ENCODE data around the gene DYNC1H1. TPM values are rescaled to one million over a fixed set of nuclear protein-coding genes. Genes with fewer than 3 reads are reported as not detected.

DYNC1H1 gene
- total and polyA plus RNA-seq, 10 donors = 65.9 to 446 (median 351) TPM

GRCh38 chr14:102034301-102034700, 69.9 kb downstream of the DYNC1H1 start:
- intact Hi-C loops (cut with DNase I; ENCODE audit: low total_unique reads) = no loop called here
- no peak for TF ChIP-seq CTCF (IDR thresholded peaks at IDR 0.05 in 8 of 11, conservative IDR thresholded peaks at IDR 0.05 in 3 of 11)
- peaks cover 23 to 100% (median 100%) of the 10 kb centered on the region in 6 donors for H3K36me3 ChIP-seq
- no peaks in the 10 kb centered on the region for H3K27me3 ChIP-seq (replicated peaks in 1 of 7)
- WGBS, 5 donors = 92 to 97% (median 95%) methylated on average over 11 of the region's 11 CpGs
- H3K27ac ChIP-seq = no peak overlapping the region
- DNase-seq = no peak
- no peak overlapping the region for H3K4me3 ChIP-seq
- no peaks in the 10 kb centered on the region for H3K4me1 ChIP-seq
- no peaks in the 10 kb centered on the region for H3K9me3 ChIP-seq

DNA sequence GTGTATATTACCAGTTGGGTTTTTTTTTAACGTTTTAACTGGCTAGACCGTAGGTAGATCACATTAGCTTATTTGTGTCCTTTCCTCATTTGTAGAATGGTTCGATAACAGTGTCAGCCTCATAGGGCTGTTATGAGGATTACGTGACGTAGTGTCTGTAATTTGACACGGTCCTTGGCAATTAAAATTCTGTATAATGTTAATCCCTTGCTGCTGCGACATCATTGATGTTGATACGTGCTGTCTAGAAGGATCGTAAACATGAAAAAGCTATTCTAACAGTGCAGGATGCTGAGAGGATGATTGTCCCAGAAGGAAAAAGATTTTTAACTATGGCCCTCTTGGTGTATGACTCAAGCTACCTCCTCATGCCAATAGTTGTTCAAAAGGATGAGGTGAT, 71.5 kb downstream of the DYNC1H1 start:
- Histone ChIP-seq H3K9me3 (no peaks in the 10 kb centered on the region), H3K4me1 (no peaks in the 10 kb centered on the region), H3K27me3 (replicated peaks in 1 of 7) (no peaks in the 10 kb centered on the region), H3K36me3 (peaks cover 20 to 100% (median 100%) of the 10 kb centered on the region in 6 donors), H3K4me3 (no peak overlapping the region), H3K27ac (no peak overlapping the region)
- DNase-seq = no peak
- WGBS, 5 donors = 93 to 97% (median 96%) methylated on average over 9 of the region's 9 CpGs
- intact Hi-C loops (cut with DNase I; ENCODE audit: low total_unique reads) = no loop called here
- TF ChIP-seq POLR2A (IDR thresholded peaks at IDR 0.05) (no peak), POLR2AphosphoS5 (IDR thresholded peaks at IDR 0.05) (no peak), CTCF (IDR thresholded peaks at IDR 0.05 in 8 of 11, conservative IDR thresholded peaks at IDR 0.05 in 3 of 11) (no peak)

GRCh38 chr14:102037686-102038085, 73.3 kb downstream of the DYNC1H1 start:
- no peaks in the 10 kb centered on the region for H3K9me3 ChIP-seq
- DNase-seq = no peak
- H3K4me1 ChIP-seq = no peaks in the 10 kb centered on the region
- H3K27me3 ChIP-seq (replicated peaks in 1 of 7) = no peaks in the 10 kb centered on the region
- intact Hi-C loops (cut with DNase I; ENCODE audit: low total_unique reads) = no loop called here
- no peak overlapping the region for H3K4me3 ChIP-seq
- H3K36me3 ChIP-seq = peaks cover 22 to 100% (median 100%) of the 10 kb centered on the region in 6 donors
- WGBS, 5 donors = 68 to 89% (median 76%) methylated on average over 1 of the region's 1 CpG
- TF ChIP-seq POLR2A (IDR thresholded peaks at IDR 0.05) (no peak), CTCF (IDR thresholded peaks at IDR 0.05 in 8 of 11, conservative IDR thresholded peaks at IDR 0.05 in 3 of 11) (no peak), POLR2AphosphoS5 (IDR thresholded peaks at IDR 0.05) (no peak)
- no peak overlapping the region for H3K27ac ChIP-seq

DNA sequence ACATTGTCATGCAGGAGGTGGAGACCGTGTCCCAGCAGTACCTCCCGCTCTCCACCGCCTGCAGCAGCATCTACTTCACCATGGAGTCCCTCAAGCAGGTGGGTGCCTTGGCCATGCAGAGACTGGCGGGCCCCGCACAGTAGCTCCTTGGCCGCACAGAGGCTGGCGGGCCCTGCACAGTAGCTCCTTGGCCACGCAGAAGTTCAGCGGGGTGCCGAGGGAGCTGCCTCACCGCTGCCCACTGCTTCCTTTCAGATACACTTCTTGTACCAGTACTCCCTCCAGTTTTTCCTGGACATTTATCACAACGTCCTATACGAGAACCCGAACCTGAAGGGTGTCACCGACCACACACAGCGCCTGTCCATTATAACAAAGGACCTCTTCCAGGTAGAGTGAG, 74.8 kb downstream of the DYNC1H1 start:
- DNase-seq = no peak
- intact Hi-C loops (cut with DNase I; ENCODE audit: low total_unique reads) = no loop called here
- WGBS, 5 donors = 93 to 97% (median 96%) methylated on average over 16 of the region's 16 CpGs
- no peaks in the 10 kb centered on the region for H3K4me1 ChIP-seq
- TF ChIP-seq CTCF (IDR thresholded peaks at IDR 0.05 in 8 of 11, conservative IDR thresholded peaks at IDR 0.05 in 3 of 11) (no peak), POLR2AphosphoS5 (IDR thresholded peaks at IDR 0.05) (peak in 2 of 3 donors; percentile 8 to 59)
- H3K36me3 ChIP-seq = peaks cover 14 to 100% (median 100%) of the 10 kb centered on the region in 6 donors
- H3K27me3 ChIP-seq (replicated peaks in 1 of 7) = no peaks in the 10 kb centered on the region
- H3K9me3 ChIP-seq = no peaks in the 10 kb centered on the region
- no peak overlapping the region for H3K27ac ChIP-seq
- H3K4me3 ChIP-seq = no peak overlapping the region

Data from spleen (tissue), 11 donors.